ENCODE measurements around the gene RARRES1. TPM values are rescaled to one million over a fixed set of nuclear protein-coding genes. Genes with fewer than 3 reads are reported as not detected.

The RARRES1 gene
- total RNA-seq, 1 experiment from 2014 or later, result 1.3 TPM

- H3K9me3 ChIP-seq (ENCODE audit: control insufficient read depth, insufficient read depth, low read depth, low read length), result no peaks in the 10 kb centered on the region
- intact Hi-C loops (cut with micrococcal nuclease; ENCODE audit: unreplicated experiment), result no loop called here
- ChIA-PET POLR2A (no interaction called here), CTCF (interaction anchor here (0.6 kb wide), 1 partner anchor 16 kb away, joined by 3 read pairs; no protein-coding TSS in a partner anchor)
- no peak for ATAC-seq
- H3K27ac ChIP-seq (ENCODE audit: low read length), result peak overlapping the region; percentile 53
- H3K27me3 ChIP-seq (ENCODE audit: control insufficient read depth, insufficient read depth, low read length), result no peaks in the 10 kb centered on the region
- H3K36me3 ChIP-seq (ENCODE audit: control insufficient read depth, insufficient read depth, low read length), result peaks cover 79% of the 10 kb centered on the region
- no TSS peak for BruUV-seq (replicated peaks)
- no peak for DNase-seq (ENCODE audit: low read depth, low spot score)
- no peak overlapping the region for H3K4me3 ChIP-seq (ENCODE audit: low read depth in 2 of 2, low read length in 2 of 2)
- TF ChIP-seq REST (IDR thresholded peaks at IDR 0.05; ENCODE audit: insufficient read depth in 1 of 2, low read depth in 2 of 2, low read length in 1 of 2), result no peak
- no peak for TF ChIP-seq SIN3A (IDR thresholded peaks at IDR 0.05; ENCODE audit: borderline replicate concordance, insufficient read depth, low read depth, low read length)
- TF ChIP-seq CTCF (IDR thresholded peaks at IDR 0.05), result no peak; the same call in 1 of the 2 replicates
- no peak for TF ChIP-seq TCF7L2 (IDR thresholded peaks at IDR 0.05; ENCODE audit: low read depth, low read length)
- no peak for TF ChIP-seq POLR2AphosphoS5 (IDR thresholded peaks at IDR 0.05; ENCODE audit: low read depth, low read length)
- peaks cover 71% of the 10 kb centered on the region for H3K4me1 ChIP-seq (ENCODE audit: control insufficient read depth, insufficient read depth, low read length)
- in situ Hi-C loops (cut with HindIII; ENCODE audit: low pct_unique_long_range_greater_than_20kb, low sequenced_read_pairs), result no loop called here
Measured at GRCh38 chr3:158666416-158666815, 65.8 kb downstream of the RARRES1 start.

- intact Hi-C loops (cut with micrococcal nuclease; ENCODE audit: unreplicated experiment), result no loop called here
- DNase-seq (ENCODE audit: low read depth, low spot score), result no peak
- CTCF ChIA-PET, result interaction anchor here (0.5 to 1.3 kb wide), 2 partner anchors 46 to 126 kb away, joined by 5 to 9 read pairs; no protein-coding TSS in a partner anchor
Measured at GRCh38 chr3:158663832-158664231, 68.4 kb downstream of the RARRES1 start.

More at GRCh38 chr3:158663832-158664231, 68.4 kb downstream of the RARRES1 start:
- POLR2A ChIA-PET, result interaction anchor here (0.6 kb wide), 1 partner anchor 1866 kb away, joined by 3 read pairs; no protein-coding TSS in a partner anchor
- TF ChIP-seq POLR2AphosphoS5 (IDR thresholded peaks at IDR 0.05; ENCODE audit: low read depth, low read length), result peak; percentile 68
- TF ChIP-seq CTCF (IDR thresholded peaks at IDR 0.05), result no peak
- BruUV-seq (replicated peaks), result no TSS peak
- ATAC-seq, result no peak
- Histone ChIP-seq H3K27ac (ENCODE audit: low read length) (peak overlapping the region; percentile 40; the same call in 1 of the 2 replicates), H3K36me3 (ENCODE audit: control insufficient read depth, insufficient read depth, low read length) (peaks cover 72% of the 10 kb centered on the region), H3K9me3 (ENCODE audit: control insufficient read depth, insufficient read depth, low read depth, low read length) (no peaks in the 10 kb centered on the region), H3K27me3 (ENCODE audit: control insufficient read depth, insufficient read depth, low read length) (no peaks in the 10 kb centered on the region), H3K4me1 (ENCODE audit: control insufficient read depth, insufficient read depth, low read length) (peaks cover 62% of the 10 kb centered on the region), H3K4me3 (ENCODE audit: low read depth in 2 of 2, low read length in 2 of 2) (no peak overlapping the region)
- in situ Hi-C loops (cut with HindIII; ENCODE audit: low pct_unique_long_range_greater_than_20kb, low sequenced_read_pairs), result no loop called here
